CD4-positive, alpha-beta T cell (primary cell): ENCODE results near the gene TEX9. TPM values are rescaled to one million over a fixed set of nuclear protein-coding genes. Genes with fewer than 3 reads are reported as not detected.

Experiments used
- ATAC-seq: fragments of 200-7000 bp; cut with Tn5 transposase; one replicate; pipeline ENCODE4 v1.10.0; 2022; ENCODE audit warnings: mild to moderate bottlenecking; ENCODE audit not compliant: poor library complexity
- CTCF ChIA-PET: fragments of 350-600 bp; sonication (Branson Sonifier 250); formaldehyde crosslinking; loops from one replicate; lab custom pipeline; 2021; ENCODE audit warnings: antibody characterized with exemption, inconsistent platforms; lab: Charles Lee
- POLR2A ChIA-PET: fragments of 350-600 bp; sonication (Branson Sonifier 250); formaldehyde crosslinking; loops from one replicate; lab custom pipeline; 2021; ENCODE audit warnings: antibody characterized with exemption, inconsistent platforms; lab: Charles Lee
- DNase-seq, 14 experiments: peaks; one replicate each; pipeline ENCODE4 v3.0.0-alpha.2; 2013 to 2020; ENCODE audit warnings: mixed read lengths in 2 of 14
- H3K27ac ChIP-seq, 2 donors: one replicate each; pipeline versions ENCODE4 v1.5.1 to v1.7.0; 2013; ENCODE audit warnings: low read length in 2 of 2, low read depth in 1 of 2, mild to moderate bottlenecking in 1 of 2
- H3K27me3 ChIP-seq, 2 experiments: 1 replicate in 1 of 2; 2 replicates in 1 of 2; pipeline versions ENCODE4 v1.6.1 to v1.7.0; 2013; ENCODE audit warnings: low read length in 2 of 2, control low read depth in 1 of 2, mild to moderate bottlenecking in 1 of 2, moderate library complexity in 1 of 2; ENCODE audit not compliant: insufficient read depth in 2 of 2, control insufficient read depth in 1 of 2
- H3K36me3 ChIP-seq: one replicate; pipeline ENCODE4 v1.6.1; 2013; ENCODE audit warnings: low read length, control low read depth; ENCODE audit not compliant: insufficient read depth
- H3K4me1 ChIP-seq: one replicate; pipeline ENCODE4 v1.6.1; 2013; ENCODE audit warnings: low read length, control low read depth; ENCODE audit not compliant: insufficient read depth
- H3K4me3 ChIP-seq: one replicate; pipeline ENCODE4 v1.5.1; 2013; ENCODE audit warnings: mild to moderate bottlenecking, low read length, moderate library complexity
- H3K9me3 ChIP-seq, 2 experiments: 1 replicate in 1 of 2; 2 replicates in 1 of 2; pipeline versions ENCODE4 v1.6.1 to v1.7.0; 2013; ENCODE audit warnings: low read length in 2 of 2, mild to moderate bottlenecking in 2 of 2, control low read depth in 1 of 2, moderate library complexity in 1 of 2; ENCODE audit not compliant: control insufficient read depth in 1 of 2, insufficient read depth in 1 of 2
- H3K27ac Mint-ChIP-seq: one replicate; pipeline ENCODE4 v1.8.0; 2020; ENCODE audit warnings: mixed read lengths
- H3K27me3 Mint-ChIP-seq: one replicate; pipeline ENCODE4 v1.8.0; 2021; ENCODE audit warnings: mixed read lengths
- H3K36me3 Mint-ChIP-seq: one replicate; pipeline ENCODE4 v1.8.0; 2021; ENCODE audit warnings: low read depth, mixed read lengths
- H3K4me1 Mint-ChIP-seq: one replicate; pipeline ENCODE4 v1.8.0; 2021; ENCODE audit warnings: low read depth, mixed read lengths
- H3K4me3 Mint-ChIP-seq: one replicate; pipeline ENCODE4 v1.8.0; 2020; ENCODE audit warnings: mild to moderate bottlenecking, mixed read lengths
- H3K9me3 Mint-ChIP-seq: one replicate; pipeline ENCODE4 v1.8.0; 2020; ENCODE audit warnings: mixed read lengths
- CTCF ChIP-seq: fragments of 200-600 bp; IDR thresholded peaks from one replicate; pipeline ENCODE4 v1.8.0; 2022; ENCODE audit warnings: antibody characterized with exemption, mild to moderate bottlenecking
- intact Hi-C, 2 experiments: fragments of 100-400 bp; cut with DNase I in 1 of 2; cut with micrococcal nuclease in 1 of 2; formaldehyde crosslinking; loops; one replicate each; pipeline versions ENCODE4 v1.15.1 to v1.9.0; 2023 to 2025; cut with DNase I, micrococcal nuclease
- total RNA-seq, 174 experiments: library from RNA in 2 of 174; stranded (reverse) in 2 of 174; gene quantifications; one replicate each; pipeline ENCODE4 v1.2.3 and lab custom pipeline; 2021 to 2026

Gene TEX9
- total RNA-seq, 2 experiments from 2014 or later: 1.3 to 1.6 TPM

- H3K4me1 Mint-ChIP-seq: peaks cover 31% of the 10 kb centered on the region
- ChIA-PET POLR2A (no interaction called here), CTCF (no interaction called here)
- peak within 1 kb of the TSS; percentile 90 for H3K4me3 Mint-ChIP-seq
- H3K27ac Mint-ChIP-seq: no peak within 1 kb of the TSS
- Histone ChIP-seq H3K27me3 (peaks cover 8 to 19% of the 10 kb centered on the region in 2 experiments), H3K36me3 (no peaks in the 10 kb centered on the region), H3K4me3 (peak within 1 kb of the TSS; percentile 37), H3K4me1 (peaks cover 11% of the 10 kb centered on the region), H3K27ac (no peak within 1 kb of the TSS), H3K9me3 (no peaks in the 10 kb centered on the region)
- peaks cover 29% of the 10 kb centered on the region for H3K27me3 Mint-ChIP-seq
- intact Hi-C loops: no loop called here
- H3K9me3 Mint-ChIP-seq: no peaks in the 10 kb centered on the region
- H3K36me3 Mint-ChIP-seq: no peaks in the 10 kb centered on the region
- DNase-seq (peak in 13 of 14 experiments; percentile 5 to 80 (median 30)), ATAC-seq (peak; percentile 90)
- TF ChIP-seq CTCF: no peak
These were observed 99.8 kb downstream of the TEX9 start, which contains the start of gene MNS1 for GRCh38 chr15:56464893-56465520. Gene MNS1 (minus strand): TSS chr15:56465137. CDS start chr15:56464972, 165 bp downstream.

DNA sequence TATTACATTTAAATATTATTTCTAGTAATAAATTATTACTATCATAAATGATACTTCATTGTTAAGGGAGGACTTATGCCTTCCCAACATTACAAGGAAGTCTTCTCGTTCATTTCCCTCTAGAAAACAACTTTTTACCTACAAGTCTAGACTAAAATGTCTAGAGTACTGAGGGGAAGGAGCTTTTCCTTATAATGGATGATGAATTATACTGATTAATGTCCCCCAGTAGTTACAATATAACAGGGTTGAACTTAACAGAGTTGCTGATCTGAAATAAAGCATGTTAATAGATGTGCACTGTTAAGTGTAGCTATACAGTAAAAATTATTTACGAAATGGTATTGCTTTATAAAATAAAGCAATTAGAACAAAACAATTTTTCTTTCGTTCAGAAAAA lies 102.4 kb downstream of the TEX9 start:
- Mint-ChIP-seq H3K4me1 (peaks cover 31% of the 10 kb centered on the region), H3K36me3 (no peaks in the 10 kb centered on the region), H3K27ac (no peak overlapping the region), H3K4me3 (peak overlapping the region; percentile 87), H3K27me3 (peaks cover 29% of the 10 kb centered on the region), H3K9me3 (no peaks in the 10 kb centered on the region)
- H3K36me3 ChIP-seq: no peaks in the 10 kb centered on the region
- ATAC-seq: no peak
- intact Hi-C loops: no loop called here
- H3K27me3 ChIP-seq: peaks cover 8 to 19% of the 10 kb centered on the region in 2 experiments
- no peaks in the 10 kb centered on the region for H3K9me3 ChIP-seq
- no peak overlapping the region for H3K4me3 ChIP-seq
- no peak for DNase-seq
- peaks cover 11% of the 10 kb centered on the region for H3K4me1 ChIP-seq
- no peak for TF ChIP-seq CTCF
- no peak overlapping the region for H3K27ac ChIP-seq
- ChIA-PET POLR2A (no interaction called here), CTCF (no interaction called here)

DNA sequence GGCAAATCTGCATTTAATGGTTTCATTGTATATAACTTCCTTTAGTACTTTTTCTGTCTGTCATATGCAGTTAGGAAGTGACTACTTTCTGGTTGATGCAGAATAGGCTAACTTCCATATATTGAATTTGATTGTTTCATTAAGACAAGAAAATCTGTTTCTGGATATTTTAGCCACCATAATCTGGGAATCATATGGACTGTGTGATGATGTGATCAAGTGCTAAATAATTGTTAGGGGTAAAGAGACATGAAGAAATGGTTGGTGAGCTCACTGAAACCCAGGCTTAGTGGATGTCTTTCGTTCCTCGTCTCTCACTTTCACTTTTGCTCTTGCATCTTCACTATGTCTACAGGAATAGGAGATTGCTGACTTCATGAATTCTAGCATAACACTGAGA lies 103.2 kb downstream of the TEX9 start:
- ChIA-PET CTCF (no interaction called here), POLR2A (no interaction called here)
- no peaks in the 10 kb centered on the region for H3K36me3 ChIP-seq
- peaks cover 31% of the 10 kb centered on the region for H3K4me1 Mint-ChIP-seq
- peak overlapping the region; percentile 52 for H3K27ac Mint-ChIP-seq
- TF ChIP-seq CTCF: no peak
- H3K36me3 Mint-ChIP-seq: no peaks in the 10 kb centered on the region
- H3K27me3 Mint-ChIP-seq: peaks cover 29% of the 10 kb centered on the region
- intact Hi-C loops: no loop called here
- no peak overlapping the region for H3K27ac ChIP-seq
- DNase-seq: peak in 3 of 14 experiments; percentile 28 to 37 (median 31)
- no peaks in the 10 kb centered on the region for H3K9me3 Mint-ChIP-seq
- H3K4me3 ChIP-seq: peak overlapping the region; percentile 40
- no peaks in the 10 kb centered on the region for H3K9me3 ChIP-seq
- ATAC-seq: peak; percentile 43
- peaks cover 11% of the 10 kb centered on the region for H3K4me1 ChIP-seq
- peak overlapping the region; percentile 87 for H3K4me3 Mint-ChIP-seq
- peaks cover 8 to 19% of the 10 kb centered on the region in 2 experiments for H3K27me3 ChIP-seq
